H4 (cell line): ENCODE measurements around the gene SPON1. TPM values are rescaled to one million over a fixed set of nuclear protein-coding genes. Genes with fewer than 3 reads are reported as not detected.
"Not testable (repeated sequence)": the region's sequence is repeated elsewhere in the genome, so short reads cannot be mapped to it uniquely, and the experiment has no call there.

Experiments
- DNase-seq: peaks from one replicate; pipeline ENCODE4 v3.0.0-alpha.2; 2015; ENCODE audit warnings: low spot score
- total RNA-seq: library from RNA; depleted of rRNA; stranded (reverse); fragments of >200 nt; shearing (Covaris generic); gene quantifications from 2 replicates; pipeline ENCODE4 v1.2.3, GENCODE V29; 2014

SPON1 gene
- total RNA-seq, 1 experiment from 2014 or later: 0.14 TPM

DNA sequence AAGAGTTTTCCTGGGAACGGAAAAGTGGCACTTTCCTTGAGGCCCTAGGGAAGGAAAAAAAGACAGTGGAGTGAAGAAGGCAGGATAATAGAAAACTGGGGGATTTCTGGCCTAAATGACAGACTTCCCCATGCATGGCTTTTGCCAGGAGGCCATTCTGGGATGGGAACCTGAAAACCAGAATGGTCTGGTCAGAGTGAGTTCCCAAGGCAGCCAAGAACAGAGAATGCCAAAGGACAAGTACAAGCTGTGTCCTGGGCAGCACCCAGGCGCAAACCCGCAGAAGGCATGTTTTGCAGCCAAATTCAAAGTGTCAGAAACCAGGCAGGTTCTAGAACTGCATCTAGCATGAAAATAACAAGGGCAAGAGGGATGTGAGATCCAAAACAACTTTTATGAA is 162.4 kb downstream of the SPON1 start:
- DNase-seq: no peak

DNA sequence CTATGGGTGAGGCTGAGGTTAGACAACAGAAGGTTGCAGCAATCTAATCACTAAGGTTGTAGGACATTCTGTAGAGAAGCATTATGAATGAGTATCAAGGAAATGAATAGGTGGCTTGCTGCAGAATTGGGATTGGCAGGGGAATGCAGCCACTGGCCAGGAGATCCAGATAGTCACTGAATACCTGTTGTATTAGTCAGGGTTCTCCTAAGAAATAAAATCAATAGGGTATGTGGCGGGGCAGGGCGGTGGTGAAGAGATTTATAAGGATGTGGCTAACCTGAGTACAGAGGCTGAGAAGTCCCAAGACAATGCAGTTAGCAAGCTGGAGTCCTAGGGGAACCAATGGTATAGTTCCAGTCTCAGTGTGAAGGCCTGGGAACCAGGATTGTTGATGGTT is 163.0 kb downstream of the SPON1 start:
- DNase-seq: no peak

DNA sequence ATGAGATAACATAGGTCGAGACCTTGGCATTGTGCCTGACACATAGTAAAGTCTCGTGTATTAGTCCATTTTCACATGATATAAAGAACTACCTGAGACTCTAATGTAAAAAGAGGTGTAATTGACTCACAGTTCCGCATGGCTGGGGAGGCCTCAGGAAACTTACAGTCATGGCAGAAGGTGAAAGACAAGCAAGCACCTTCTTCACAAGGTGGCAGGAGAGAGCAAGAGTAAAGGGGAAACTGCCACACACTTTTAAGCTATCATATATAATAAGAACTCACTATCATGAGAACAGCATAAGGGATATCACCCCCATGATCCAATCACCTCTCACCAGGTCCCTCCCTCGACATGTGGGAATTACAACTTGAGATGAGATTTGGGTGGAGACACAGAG is 165.2 kb downstream of the SPON1 start:
- no peak for DNase-seq

DNA sequence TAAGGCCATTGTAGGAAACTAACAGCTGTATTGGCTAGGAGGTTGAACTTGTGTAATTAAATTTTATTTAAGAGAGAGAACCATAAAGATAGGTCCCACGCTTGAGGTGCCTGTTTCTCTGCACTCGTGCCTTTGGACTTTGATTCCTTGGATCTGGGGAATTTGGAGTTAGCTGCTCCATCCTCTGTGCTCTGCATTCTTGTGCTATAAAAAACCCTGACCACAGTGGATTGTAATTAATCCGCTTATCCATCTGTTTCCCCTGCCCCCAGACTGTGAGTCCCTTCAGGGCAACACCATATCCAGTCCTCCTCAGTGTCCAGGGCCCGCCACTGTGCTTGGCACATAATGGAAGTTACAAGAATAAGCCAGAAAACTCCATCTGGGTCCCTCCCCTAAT is 169.8 kb downstream of the SPON1 start:
- DNase-seq: no peak

DNA sequence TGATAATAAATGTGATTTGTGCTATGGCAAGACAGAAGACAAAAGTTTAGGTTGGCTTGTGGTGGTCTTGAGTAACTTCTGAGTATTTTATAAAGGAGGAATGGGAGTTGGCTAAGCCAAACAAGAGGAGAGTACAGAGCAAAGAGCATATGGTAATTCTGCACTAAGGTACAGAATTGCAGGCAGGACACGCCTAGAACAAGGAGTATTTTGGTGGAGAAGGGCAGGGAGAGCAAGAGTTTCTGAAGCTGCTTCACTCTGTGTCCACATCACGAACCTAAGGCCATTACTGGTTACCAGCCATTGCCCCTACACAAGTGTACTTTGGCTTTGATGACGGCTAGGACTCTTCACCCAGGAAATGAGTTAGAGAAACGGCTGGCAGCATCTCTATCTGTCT is 170.9 kb downstream of the SPON1 start:
- no peak for DNase-seq

DNA sequence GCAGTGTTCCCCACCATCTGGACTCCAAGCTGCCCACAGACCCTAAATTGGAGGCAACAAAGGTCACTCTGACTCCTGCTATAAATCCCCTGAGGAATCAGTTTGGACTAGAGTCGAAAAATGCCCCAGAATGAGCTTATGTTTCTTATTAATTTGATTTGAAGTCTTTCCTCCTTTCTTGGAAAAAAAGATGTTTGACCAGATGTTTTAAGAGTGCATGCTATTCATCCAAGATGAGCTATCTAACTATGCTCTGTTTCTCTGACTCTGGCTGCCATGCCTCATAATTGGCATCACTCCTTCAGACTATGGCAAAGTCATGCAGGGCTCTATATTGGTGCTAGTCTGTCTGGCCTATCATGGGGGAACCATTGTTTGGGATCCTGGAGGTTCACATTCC is 174.0 kb downstream of the SPON1 start:
- DNase-seq: no peak

DNA sequence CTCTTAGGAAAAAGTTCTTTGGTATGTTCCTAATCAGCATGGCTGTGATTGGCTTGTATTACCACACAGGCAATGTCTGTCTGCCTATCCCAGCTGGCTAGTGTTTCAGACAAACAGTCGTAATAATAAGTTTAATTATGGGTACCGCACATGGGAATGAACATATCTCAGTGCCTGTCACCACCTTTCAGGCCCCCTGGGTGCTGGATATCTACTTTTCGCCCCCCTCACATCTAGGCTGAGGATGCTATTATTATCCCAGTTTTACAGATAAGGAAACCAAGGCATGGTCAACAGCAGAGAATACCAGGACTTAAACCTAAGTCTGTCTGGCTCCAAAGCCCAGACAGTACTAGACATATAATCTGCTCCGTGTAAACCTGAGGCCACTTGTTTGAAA is 174.8 kb downstream of the SPON1 start:
- DNase-seq: no peak

DNA sequence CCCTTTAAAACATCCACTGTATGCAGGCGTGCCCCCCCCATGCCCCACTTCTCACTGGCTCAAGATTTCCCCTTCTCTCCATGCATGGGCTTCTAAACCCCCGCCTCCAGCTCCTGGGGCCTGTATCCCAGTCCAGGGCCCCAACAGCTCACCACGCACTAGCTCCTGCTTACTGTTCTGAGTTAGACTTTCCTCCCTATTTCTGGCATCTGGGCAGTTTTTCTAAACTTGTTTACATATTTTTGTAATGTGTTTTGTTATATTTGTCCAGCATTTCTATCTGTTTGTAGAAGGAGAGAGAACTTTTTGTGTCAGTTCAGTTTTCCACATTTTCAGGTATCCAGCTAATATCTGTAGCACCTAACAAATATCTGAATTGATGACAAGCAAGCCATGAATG is 178.5 kb downstream of the SPON1 start:
- no peak for DNase-seq

DNA sequence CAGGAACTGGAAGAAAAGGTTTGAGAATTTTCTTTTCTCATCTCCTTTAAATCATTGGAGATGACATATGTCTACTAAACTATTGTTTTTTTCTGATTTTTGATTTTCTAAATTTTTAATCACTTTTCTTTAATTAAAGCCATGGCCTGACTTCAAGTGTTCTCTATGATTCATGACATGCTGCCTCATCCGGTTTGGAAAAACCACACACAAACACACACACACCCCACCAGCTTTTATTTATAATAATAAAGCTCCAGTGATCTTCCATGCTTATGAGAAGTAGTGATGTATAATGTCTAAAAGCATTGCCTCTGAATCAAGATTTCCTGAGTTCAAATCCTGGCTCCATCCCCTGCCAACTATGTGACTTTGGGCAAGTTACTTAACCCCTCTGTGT is 179.2 kb downstream of the SPON1 start:
- no peak for DNase-seq

DNA sequence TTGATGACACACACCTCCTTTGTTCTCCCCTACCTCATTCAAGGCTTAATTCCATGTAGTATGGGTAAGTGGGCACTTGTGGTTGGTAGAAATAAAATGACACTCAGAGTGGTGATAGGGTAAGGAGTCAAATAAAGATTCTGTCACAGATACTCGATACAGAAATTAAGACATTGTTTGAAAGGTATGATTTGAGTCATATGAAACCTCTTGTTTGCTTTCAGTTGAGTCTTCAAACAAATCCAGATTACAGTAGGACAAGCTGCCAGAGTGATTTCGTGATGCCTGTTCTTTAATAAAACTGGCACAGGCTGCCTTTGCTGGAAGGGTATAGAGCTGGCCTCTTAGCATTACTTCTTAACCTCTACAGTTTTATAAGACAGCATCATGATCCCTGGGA is 182.4 kb downstream of the SPON1 start:
- DNase-seq: no peak

DNA sequence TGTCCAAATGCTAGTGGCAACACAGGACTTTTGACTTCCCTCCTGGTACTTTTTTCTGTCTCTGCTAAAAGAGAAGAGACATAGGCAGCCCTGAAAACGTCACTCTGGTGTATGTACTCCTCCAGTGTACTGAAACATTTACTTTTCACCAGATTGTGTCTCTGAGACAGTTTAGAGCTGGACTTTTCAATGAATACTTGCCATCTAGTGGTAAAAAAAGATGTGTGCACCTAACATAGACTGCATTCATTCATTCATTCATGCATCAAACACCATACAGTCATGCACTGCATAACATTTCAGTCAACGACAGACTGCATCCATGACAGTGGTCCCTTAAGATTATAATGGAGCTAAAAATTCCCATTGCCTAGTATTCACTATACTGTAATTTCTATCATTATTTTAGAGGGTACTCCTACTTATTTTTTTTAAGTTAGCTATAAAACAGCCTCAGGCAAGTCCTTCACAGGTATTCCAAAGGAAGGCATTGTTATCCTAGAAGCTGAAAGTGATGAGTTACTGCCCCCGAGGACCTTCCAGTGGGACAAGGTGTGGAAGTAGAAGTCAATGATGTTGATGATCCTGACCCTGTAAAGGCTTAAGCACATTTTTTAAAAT is 186.2 kb downstream of the SPON1 start:
- DNase-seq: peak; percentile 61

DNA sequence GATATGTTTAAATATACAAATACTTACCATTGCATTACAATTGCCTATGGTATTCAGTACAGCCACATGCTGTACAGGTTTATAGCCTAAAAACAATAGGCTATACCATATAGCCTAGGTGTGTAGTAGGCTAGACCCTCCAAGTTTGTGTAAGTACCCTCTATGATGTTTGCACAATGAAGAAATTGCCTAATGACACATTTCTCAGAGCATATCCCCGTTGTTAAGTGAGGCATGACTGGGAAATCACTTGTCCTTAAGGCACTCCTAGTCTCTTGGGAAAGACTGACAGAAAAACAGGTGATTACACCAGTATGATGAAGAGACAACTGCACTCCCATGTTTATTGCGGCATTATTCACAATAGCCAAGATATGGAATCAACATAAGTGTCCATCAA is 187.2 kb downstream of the SPON1 start:
- no peak for DNase-seq

DNA sequence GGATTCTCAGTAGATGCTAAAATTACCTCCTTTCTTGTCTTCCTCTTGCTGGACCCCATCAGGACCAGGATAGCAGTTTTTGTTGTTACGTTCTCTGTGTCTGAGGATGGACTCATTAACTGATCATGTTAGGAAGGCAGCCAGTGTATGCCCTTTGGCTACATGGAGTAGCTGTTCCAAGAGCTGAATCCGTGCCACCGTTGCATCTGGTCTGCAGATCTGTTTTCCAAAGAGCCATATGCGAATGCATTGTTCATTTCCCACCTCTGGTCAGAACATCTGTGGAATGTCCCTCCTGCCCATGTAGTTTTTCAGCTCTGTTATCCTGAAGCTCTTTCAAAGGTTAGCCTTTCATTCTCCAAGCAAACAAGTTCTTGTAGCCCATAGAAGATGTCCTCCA is 188.4 kb downstream of the SPON1 start:
- no peak for DNase-seq

DNA sequence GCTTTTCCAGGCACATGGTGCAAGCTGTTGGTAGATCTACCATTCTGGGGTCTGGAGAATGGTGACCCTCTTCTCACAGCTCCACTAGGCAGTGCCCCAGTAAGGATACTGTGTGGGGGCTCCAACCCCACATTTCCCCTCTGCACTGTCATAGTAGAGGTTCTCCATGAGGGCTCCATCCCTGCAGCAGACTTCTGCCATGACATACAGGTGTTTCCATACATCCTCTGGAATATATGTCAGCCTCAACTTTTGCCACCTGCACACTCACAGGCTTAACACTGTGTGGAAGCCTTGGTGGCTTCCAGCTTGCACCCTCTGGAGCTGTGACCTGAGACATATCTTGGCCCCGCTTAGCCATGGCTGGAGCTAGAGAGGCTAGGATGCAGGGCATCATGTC is 191.6 kb downstream of the SPON1 start:
- DNase-seq: not testable (repeated sequence)

DNA sequence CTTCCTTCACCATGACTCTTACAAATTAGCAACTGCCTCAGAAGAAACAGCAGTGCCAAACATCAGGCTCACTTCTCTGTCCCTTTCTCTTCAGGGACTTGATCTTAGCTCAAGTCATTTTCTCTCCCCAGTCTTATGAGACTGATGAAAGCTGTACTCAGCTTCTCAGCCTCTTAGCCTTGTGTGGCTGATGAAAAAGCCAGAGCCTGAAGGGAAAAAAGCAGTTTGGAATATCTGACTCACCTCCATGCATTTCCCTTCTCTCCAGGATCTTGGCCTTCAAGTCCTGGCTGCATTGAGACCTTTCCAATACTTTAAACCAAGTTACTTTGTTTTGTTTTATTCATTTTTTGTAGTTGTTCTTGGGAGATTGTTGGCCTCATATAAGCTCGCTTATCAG is 195.9 kb downstream of the SPON1 start:
- DNase-seq: no peak

DNA sequence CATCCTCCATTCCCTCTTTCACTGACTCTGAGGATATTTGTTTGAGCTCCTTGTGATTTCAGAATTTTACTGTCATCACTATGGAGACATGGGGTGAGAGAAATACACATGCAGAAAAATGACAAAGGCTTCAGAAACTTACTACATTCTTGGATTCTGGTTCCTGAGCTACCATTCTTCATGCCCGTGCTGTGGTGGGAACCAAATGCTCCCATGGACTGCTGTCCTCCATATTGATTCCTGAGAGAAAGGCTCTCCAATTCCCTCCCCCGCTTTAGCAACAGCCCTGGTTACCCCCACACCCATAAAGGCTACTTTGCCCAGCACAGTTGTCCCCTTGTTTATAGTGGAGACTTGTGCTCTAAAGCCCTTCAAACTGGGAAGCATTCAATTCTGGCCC is 201.1 kb downstream of the SPON1 start:
- no peak for DNase-seq

DNA sequence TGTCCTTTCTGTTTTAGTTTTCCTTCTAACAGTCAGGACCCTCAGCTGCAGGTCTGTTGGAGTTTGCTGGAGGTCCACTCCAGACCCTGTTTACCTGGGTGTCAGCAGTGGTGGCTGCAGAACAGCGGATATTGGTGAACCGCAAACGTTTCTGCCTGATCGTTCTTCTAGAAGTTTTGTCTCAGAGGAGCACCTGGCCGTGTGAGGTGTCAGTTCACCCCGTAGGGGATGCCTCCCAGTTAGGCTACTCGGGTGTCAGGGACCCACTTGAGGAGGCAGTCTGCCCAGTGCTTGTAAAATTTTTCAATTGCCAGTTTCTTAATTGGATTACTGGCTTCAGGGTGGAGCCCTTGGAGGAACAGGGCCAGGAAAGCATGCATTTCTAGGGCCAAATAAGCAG is 211.2 kb downstream of the SPON1 start:
- DNase-seq: not testable (repeated sequence)

DNA sequence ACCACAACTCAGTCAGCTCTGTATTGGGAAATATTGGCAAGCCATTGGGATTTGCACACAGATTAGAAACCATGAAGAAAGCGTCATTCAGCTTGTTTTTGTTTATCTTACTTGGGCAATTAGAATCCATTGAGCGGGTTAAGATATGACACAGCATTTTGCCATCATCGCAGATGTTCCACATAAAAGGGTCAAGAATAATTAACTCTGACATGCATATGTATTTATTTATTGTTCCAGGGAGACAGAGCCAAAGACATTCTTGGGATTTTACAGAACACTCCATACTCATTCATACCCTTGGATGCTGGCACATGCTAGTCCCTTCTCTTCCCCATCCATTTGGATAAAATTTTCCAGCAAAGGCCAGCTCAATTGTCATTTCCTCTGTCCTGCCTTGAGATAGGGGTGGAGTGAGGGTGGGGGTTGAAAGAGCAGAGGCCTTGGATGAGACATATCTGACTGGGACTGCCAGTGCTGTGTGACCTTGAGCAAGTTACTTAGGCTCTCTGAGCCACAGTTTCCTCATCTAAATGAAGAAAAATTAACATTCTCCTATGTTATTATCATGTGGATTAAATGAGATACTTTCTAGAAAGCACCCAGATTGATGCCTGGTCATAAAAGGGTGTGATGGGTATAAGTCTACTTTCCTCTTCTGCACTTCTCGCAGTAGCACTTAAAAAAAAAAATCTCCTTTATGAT is 216.7 kb downstream of the SPON1 start:
- DNase-seq: peak; percentile 87

DNA sequence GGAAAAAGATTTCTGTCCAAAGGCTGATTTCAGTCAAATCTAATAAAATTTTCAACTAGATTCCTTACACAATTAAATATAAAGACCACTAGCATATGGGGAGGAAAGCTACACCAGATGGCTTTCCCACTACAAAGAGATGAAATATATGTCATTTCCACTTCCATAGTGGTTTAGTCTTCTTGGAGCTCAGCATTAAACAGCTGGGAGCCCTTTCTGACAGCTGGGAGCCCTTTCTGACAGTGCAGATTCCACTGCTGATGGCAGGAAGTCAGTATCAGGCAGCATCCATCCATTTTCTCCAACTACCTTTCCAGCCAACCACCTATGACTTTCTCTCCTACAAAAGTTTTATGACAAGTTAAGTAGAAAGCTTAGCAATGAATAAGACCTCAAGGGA is 218.6 kb downstream of the SPON1 start:
- no peak for DNase-seq

DNA sequence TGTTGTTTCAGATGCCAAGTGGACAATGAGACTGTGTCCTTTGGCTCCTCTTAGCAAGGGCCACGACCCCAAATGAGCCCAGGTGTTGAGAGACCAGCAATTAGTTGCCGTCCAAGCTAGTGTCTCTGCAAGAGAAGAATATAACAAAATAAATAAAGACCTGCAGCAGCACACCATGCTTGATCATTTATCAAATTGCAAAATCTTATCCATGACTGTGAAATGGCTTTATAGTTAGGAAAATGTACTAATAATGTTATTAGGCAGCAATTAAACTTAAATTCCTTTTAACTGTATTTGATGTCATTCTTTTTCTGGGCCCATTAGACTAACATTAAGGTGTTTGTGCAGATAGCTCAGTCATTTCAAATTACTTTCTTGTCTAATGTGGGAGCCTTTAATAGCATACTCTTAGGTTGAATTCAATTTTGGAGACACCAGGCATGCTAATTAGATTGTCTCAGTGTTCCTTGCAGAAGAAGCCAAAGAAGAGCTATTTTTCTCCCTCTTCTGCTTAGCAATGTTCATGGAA is 220.4 kb downstream of the SPON1 start:
- DNase-seq: no peak

DNA sequence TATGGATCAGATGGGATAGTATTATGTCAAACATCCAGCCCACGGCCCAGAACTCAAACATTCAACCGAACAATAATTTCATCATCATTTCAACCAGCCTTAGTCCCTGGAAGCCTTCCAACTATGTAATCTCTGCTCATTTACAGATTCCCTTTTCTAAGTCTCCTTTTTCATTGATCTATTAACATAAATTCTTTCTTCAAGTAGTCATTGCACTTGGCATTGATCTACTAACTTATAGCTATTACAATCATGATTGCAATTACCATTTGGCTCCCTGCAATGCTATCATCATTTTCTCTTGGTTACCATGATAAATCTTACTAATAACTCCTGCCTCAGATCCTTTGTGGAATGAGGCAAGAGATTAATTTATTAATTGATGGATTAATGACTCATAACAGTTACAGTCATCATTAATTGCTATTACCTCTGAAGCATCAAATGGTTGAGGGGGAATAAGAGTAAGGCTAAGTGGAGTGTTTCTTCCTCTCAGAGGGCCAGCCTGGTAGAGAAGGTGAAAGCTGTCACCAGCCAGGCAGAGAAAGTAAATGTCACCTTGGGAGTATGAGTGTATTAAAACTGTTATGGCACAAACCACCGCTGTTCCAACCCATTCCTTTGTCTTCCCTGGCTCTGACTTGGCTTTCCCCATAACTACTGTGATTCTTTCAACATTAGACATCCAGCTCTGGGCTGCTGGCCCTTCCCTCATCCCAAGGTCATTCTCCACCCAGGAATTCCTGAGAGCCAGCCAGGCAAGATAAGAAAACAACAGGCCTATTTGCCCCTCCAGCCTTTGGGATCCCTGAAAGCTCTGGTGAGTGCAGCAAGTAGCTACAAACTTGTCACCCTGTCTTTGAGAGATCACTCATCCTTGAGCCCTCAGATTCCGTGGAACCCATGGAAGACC is 221.8 kb downstream of the SPON1 start:
- DNase-seq: no peak

DNA sequence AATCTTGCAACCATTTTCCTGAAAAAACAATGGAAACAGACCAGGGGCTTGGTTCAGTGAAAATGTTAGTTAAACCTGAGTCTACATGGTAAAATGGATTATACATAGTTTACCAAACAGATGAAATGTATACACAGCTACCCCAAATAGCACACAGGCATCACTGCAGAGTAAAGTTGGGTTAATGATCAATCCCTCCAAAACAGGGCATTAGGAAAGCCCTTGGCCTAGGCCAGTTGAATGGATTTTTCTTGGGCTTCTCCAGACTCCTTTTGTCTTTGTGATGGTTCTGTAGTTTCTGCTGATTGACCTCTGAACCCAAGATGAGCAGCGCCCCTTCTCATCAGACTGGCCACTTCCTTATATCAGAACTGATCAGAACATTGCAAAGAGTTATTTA is 222.9 kb downstream of the SPON1 start:
- DNase-seq: no peak
